OCI-LY7 (cell line): ENCODE data around the gene KDM4B.

Source experiments
- CTCF ChIP-seq: fragments of 200-600 bp; sonication (generic); conservative IDR thresholded peaks from 2 replicates; pipeline ENCODE4 v1.5.1; 2014; ENCODE audit warnings: mild to moderate bottlenecking, antibody characterized with exemption, low read length, moderate library complexity, mixed read lengths
- EZH2phosphoT487 ChIP-seq: fragments of 200-600 bp; sonication (generic); IDR thresholded peaks from 2 replicates; pipeline ENCODE4 v1.6.1; 2018; ENCODE audit warnings: low read depth, borderline replicate concordance, mild to moderate bottlenecking, mixed run types, antibody characterized with exemption, low read length, moderate library complexity, mixed read lengths

GRCh38 chr19:5048727-5049553 is 80.0 kb downstream of the KDM4B start:
- TF ChIP-seq CTCF (no peak), EZH2phosphoT487 (no peak)
